Omental fat pad (tissue), 4 donors: ENCODE measurements around the gene SSR4. TPM values are rescaled to one million over a fixed set of nuclear protein-coding genes. Genes with fewer than 3 reads are reported as not detected.

Experiments
- ATAC-seq: fragments of 150-250 bp; one replicate; pipeline ENCODE4 v1.9.1; 2016; ENCODE audit warnings: mild to moderate bottlenecking, moderate library complexity; ENCODE audit not compliant: low FRiP score
- DNase-seq: peaks from one replicate; pipeline ENCODE4 v3.0.0-alpha.2; 2019; ENCODE audit warnings: low spot score
- CTCF ChIP-seq, 3 donors: fragments of 450-650 bp; IDR thresholded peaks; one replicate each; pipeline ENCODE4 v1.5.1; 2016 to 2017; ENCODE audit warnings: antibody characterized with exemption in 3 of 3, mild to moderate bottlenecking in 3 of 3, moderate library complexity in 2 of 3
- total RNA-seq, 4 donors: library from RNA; depleted of rRNA; stranded (reverse); fragments of >200 nt; gene quantifications; one replicate each; pipeline ENCODE4 v1.1.0, GENCODE V29; 2016

The SSR4 gene
- total RNA-seq, 4 donors from 2014 or later = 126 to 249 (median 179) TPM

- ATAC-seq = no peak
- DNase-seq = no peak
Observed at GRCh38 chrX:153784325-153784967, 10.0 kb upstream of the SSR4 start.

DNA sequence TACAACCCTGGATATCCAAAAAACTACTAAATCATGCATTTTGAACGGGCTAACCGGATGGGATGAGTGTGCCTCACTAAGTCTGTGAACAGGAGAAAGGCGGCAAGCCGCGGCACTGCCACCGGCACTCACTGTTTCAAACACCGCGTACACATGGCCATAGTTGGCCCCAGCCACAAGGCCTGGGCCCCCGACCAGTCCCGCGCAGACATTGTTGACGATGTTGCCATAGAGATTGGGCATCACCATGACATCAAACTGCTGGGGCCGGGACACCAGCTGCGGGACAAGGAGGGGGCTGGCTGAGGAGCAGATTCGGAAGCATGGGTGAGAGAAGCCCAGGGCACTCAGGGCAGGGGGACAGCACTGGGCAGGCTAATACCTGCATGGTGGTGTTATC lies 7.8 kb upstream of the SSR4 start:
- ATAC-seq = no peak
- TF ChIP-seq CTCF (IDR thresholded peaks at IDR 0.05) = no peak
- DNase-seq = no peak

More at GRCh38 chrX:153784325-153784967, 10.0 kb upstream of the SSR4 start:
- no peak for TF ChIP-seq CTCF (IDR thresholded peaks at IDR 0.05)

GRCh38 chrX:153789654-153790053 lies 4.8 kb upstream of the SSR4 start:
- TF ChIP-seq CTCF (IDR thresholded peaks at IDR 0.05) = no peak
- ATAC-seq = no peak
- no peak for DNase-seq

GRCh38 chrX:153791104-153791852 lies 3.2 kb upstream of the SSR4 start:
- TF ChIP-seq CTCF (IDR thresholded peaks at IDR 0.05) = no peak
- DNase-seq = no peak
- ATAC-seq = no peak

GRCh38 chrX:153792368-153792767 lies 2.1 kb upstream of the SSR4 start:
- ATAC-seq (no peak), DNase-seq (no peak)
- no peak for TF ChIP-seq CTCF (IDR thresholded peaks at IDR 0.05)

DNA sequence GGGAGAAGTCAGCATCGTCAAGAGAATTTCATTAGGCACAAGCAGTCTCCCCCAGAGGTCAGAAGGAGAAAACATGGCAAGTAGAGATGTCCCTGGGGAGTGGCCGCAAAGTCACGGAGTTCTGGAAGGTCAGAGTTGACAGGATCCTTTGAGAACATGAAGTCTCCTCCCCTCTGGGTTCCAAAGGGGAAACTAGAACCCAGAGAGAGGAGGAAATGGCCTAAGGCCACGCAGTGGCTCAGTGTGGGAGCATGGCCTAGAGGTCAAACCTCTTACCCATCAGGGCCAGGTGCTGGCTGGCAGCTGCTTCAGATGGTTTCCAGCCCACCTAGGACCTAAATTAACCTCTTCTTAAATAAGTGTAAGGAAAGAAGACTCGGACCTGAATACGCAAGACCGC lies 1.2 kb upstream of the SSR4 start:
- ATAC-seq = no peak
- no peak for DNase-seq
- no peak for TF ChIP-seq CTCF (IDR thresholded peaks at IDR 0.05)
